ENCODE results near the gene DENND10.
"Not testable (repeated sequence)": the region's sequence is repeated elsewhere in the genome, so short reads cannot be mapped to it uniquely, and the experiment has no call there.

DENND10 gene

DNA sequence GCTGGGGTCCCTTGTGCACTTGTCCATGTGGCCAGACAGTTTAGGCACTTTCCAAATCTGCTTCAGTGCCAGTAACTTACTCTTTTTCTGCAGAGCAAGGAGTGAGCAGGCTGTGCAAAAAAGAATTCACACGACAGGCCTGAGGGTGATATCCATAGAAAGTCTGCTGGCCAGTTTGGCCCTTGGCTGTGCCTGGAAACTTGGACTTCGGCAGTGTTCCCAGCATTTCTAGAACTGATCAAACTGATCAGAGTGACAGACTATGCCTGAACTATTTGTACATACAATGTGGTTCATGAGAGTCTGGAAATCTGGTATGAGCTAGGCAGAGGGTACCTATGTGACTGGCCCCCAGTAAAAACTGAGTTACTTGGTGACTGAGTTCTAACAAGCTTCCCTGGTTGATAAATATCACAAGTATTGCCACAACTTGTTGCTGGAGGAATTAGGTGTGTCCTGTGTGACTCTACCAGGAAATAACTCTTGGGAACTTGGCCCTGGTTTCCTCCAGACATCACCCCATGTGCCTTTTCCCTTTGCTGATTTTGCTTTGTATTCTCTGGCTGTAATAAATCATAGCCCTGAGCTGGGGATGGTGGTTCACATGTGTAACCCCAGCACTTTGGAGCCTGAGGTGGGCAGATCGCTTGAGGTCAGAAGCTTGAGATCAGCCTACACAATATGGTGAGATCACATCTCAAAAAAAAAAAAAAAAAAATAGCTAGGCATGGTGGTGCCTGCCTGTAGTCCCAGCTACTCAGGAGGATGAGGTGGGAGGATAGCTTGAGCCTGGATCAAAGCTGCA is 3.3 kb upstream of the DENND10 start:
- DNase-seq, result no peak

DNA sequence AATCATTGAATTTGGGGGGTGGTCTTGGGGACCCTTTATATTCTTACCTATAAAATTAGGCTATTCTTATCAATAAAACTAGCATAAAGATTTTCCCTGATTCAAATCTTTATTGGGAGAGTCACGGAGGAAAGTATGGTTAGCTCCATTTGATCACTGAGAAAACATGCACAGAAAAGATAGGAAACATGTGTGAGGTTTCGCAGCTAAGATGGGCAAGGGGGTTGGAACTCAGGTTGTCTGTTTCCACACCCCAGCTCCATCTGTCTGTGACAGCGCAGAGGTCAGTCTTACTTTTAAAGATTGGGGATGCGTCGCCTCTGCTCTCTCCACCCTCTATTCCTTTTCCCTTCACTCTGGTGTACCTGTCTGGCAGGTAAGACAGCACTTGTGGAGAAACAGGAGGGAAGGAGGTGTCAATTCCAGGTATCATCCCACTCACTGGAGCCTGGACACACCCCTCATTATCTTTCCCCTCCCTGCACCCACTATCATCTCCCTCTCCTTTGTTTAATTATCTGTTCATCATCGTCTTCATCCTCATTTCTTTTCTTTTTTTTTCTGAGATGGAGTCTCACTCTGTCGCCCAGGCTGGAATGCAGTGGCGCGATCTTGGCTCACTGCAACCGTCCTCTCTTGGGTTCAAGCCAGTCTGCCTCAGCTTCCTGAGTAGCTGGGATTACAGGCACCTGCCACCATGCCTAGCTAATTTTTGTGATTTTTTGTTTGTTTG is 2.4 kb upstream of the DENND10 start:
- DNase-seq, result no peak

DNA sequence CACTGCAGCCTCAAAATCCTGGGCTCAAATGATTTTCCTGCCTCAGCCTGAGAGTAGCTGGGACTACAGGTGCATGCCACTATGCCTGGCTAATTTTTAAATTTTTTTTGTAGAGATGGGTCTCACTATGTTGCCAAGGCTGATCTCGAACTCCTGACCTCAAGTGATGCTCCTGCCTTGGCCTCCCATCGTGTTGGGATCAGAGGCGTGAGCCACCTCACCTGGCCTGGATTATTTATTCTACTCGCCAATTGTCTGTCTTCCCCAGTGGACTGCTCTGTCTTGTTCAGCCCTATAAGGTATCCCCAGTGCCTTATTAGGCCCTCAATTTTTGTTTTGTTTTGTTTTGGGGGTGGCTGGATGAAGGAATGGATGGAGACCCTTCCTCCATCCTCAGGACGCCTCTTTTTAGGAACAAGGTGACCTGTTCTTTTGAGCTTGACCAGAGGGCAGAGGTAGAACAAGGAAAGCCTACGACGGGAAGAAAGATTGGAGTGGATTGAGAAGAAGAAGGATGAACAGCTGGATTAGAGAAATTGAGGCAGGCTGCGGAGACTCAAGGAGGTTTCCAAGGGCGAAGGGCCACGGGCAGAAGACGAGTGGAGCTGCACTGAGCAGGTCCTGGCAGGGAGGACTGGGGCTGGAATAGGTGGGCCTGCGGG is 541 bp upstream of the DENND10 start:
- no peak for DNase-seq

DNA sequence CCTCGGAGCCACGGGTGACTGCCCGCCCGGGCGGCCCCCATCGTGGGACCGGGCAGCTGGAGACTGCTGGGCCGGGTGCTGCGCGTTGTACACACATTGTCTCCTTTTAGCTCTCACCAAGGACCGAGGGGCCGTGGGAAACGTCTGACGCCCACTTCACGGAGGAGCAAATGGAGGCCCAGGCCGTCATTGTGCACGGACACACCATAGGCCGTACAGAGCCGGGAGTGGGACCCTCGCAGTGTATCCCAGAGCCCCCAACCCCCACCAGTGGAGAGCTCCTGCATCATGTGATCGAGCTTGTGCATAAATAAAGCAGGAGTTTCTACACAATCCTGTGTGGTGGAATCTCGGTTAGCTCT is 722 bp downstream of the DENND10 start:
- no peak for DNase-seq

DNA sequence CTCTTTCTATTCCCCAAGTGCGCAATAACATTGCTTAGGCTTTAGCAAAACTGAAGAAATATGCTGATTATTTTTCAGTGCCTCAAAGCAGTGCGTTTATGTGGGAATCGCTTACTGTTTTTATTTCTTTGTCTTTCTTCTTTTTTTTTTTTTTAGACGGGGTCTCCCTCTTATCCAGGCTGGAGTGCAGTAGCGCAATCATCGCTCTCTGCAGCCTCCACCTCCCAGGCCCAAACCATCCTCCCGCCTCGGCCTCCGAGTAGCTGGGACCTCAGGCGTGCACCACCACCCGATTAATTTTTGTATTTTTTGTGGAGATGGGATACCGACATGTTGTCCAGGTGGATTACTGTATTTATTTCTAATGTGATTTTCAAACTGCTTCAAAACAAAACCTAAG is 1.2 kb downstream of the DENND10 start:
- DNase-seq, result no peak

DNA sequence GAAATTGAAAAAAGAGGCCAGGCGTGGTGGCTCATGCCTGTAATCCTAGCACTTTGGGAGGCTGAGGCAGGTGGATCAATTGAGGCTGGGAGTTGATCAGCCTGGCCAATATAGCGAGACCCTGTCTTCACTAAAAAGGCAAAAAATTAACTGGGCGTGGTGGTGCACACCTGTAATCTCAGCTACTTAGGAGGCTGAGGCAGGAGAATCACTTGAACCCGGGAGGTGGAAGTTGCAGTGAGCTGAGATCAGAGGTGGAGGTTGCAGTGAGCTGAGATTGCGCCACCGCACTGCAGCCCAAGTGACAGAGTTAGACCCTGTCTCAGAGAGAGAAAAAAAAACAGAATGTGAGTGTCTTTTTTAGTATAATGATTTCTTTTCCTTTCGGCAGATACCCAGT is 2.0 kb downstream of the DENND10 start:
- DNase-seq, result not testable (repeated sequence)

DNA sequence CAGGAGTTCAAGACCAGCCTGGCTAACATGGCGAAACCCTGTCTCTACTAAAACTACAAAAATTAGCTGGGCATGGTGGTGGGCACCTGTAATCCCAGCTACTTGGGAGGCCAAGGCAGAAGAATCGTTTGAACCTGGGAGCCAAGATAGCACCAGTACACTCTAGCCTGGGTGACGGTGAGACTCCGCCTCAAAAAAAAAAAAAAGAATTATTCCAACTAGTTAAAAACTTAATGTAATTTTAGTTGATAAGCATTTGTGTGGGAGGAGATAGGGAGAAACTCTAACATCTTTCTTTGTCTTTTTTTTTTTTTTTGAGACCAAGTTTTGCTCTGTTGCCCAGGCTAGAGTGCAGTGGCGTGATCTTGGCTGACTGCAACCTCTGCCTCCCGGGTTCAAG is 3.2 kb downstream of the DENND10 start:
- not testable (repeated sequence) for DNase-seq

DNA sequence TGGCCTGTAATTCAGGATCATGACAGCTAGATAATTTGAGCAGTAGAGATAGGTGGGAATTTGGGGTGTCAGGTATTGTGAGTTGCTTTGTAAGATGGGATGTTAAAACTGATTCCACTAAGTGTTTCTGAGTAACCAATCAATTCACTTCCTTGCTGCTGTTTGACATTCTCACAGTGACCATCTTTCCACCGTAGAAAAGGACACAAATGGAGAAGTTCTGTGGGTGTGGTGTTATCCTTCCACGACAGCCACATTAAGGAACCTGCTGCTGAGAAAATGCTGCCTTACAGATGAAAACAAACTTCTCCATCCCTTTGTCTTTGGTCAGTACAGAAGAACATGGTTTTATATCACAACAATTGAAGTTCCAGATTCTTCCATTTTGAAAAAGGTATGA is 3.9 kb downstream of the DENND10 start:
- DNase-seq, result not testable (repeated sequence)

DNA sequence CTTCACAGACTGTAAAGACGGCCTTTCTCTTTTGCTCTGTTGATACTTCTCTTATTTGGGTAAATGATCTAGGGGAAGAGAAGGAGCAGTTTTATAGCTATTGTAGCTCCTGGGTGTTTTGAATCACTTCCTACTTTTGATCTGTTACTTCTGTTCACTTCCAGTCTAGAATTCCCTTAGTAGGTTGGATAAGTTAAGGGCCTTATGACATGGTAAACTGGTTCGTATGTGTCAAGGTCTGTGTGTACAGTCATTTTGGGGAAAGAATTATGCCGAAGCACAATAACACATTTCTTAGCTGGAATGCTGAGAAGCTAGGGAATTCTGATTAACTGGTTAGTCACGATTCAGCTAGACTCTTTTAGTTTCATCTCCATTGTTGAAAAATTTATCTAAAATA is 8.1 kb downstream of the DENND10 start:
- DNase-seq, result no peak

DNA sequence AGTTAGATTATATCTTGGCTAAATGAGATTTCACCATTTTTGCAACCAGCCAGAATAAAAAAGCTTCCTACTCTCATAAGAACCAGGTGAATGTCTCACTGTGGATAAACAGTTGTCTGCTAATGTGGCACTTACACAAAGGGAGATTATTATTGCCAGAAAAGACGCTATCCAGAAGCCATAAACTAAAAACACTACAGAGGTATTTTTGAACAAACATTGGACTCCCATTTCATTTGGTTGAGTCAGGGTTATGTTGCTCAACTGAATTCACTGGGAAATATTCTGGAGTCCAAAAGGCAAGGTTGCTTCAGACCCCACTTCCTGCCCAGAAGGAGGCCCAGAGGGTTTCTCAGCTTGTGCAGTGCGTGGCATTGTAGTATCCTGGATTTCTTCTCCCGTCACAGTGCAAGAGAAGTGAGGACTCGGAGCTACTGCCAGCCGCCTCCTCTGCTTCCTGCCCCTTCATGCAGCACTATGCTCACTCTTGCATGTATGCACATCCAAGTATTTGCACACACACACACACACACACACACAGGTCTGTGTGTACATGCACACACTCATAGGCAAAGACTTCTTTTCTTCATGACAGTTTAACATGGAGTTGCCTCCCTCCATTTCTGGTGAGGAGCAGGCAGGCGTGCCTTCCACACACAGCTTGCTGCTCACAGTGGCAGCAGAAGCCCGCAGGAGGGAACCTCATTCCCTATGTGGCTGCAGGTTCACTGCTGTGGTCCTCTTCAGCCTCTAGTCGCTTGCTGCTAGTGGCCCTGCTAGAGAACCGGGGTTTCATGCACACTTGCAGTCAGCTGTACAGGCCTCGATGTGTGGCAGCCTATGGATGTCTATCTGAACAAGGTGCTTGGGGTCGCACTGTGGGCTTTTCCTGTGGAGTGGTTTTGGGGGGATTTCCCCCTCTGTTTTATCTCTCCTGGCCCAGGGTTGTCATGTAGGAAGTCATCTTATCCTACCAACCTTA is 10.1 kb downstream of the DENND10 start:
- DNase-seq, result no peak

DNA sequence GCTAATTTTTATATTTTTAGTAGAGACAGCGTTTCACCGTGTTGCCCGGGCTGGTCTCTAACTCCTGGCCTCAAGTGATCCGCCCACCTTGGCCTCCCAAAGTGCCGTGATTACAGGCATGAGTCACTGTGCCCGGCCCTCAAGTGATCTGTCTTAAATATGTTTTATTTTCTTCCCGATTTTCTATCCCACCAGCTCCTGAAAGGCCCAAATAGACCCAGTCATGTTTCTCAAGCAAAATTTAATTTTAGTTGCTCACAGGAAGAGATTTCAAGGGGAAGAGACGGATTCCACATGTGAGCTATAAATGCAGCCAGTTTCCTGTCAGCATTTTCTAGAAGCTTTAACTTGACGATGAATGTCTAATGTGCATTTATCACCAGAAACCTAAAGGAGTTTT is 12.0 kb downstream of the DENND10 start:
- DNase-seq, result no peak

DNA sequence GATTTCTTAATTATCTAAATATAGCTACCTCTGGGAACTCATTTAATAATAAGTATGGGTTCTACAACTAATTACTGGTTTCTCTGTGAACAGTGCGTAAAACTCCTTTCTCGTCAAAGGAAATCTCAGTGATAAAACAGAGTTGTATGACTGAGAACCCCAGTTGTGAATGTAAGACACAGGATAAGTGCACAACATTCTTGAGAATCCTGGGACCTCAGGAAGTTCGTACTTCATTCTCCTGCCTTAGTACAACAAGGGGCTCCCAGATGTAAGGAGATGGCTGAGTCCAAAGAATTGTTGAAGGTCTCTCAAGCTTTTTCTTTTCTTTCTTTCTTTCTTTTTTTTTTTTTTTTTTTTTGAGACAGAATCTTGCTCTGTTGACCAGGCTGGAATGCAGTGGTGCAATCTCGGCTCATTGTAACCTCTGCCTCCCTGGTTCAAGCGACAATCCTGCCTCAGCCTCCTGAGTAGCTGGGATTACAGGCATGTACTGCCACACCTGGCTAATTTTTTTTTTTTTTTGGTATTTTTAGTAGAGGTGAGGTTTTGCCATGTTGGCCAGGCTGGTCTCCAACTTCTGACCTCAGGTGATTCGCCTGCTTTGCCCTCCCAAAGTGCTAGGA is 12.5 kb downstream of the DENND10 start:
- no peak for DNase-seq

DNA sequence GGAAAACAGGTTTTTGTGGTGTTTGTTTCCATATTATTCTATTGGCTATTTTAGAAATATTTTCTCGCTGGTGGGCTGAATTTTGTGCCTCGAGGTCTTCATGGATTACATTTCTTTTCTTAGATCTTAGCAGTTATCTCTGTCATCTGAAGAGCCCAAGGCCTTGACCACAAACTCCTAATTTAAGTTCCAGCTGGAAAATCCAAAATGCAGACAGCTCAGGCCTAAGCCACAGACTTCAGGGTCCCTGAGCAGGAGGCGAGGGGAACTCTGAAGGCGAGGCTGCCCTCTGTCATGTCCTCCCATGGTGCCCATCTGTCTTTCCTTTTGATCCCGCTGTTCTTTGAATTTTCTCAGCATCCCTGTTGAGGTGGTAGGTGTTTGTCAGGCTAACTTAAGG is 14.3 kb downstream of the DENND10 start:
- DNase-seq, result no peak

DNA sequence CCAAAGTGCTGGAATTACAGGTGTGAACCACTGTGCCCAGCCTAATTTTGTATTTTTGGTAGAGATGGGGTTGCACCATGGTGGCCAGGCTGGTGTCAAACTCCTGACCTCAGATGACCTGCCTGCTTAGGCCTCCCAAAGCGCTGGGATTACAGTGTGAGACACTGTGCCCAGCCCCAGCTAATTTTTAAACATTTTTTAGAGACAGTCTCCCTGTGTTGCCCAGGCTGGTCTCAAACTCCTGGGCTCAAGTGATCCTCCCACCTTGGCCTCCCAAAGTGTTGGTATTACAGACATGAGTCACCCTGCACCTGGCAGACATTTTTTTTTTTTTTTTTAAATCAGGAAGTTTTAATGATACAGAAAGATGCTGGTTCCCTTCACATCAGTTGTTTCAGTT is 15.5 kb downstream of the DENND10 start:
- no peak for DNase-seq

DNA sequence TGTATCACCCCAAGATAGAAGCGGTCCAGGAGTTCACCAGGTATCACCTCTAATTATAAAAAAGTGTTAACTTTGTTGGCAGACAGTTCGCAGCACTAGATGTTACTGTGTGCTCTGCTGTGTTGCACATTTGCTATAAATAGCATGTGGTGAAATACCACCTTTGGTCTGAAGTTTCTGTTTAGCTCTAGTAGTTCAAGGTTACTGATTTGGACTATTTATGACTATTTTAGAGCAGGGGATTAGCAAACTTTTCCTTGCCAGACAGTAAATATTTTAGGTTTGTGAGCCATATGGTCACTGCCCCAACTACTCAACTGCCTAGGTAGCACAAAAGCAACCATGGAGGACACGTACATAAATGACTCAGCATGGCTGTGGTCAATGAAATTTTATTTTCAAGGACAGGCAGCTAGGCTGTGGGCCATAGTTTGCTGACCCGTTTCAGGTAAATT is 16.5 kb downstream of the DENND10 start:
- DNase-seq, result no peak

DNA sequence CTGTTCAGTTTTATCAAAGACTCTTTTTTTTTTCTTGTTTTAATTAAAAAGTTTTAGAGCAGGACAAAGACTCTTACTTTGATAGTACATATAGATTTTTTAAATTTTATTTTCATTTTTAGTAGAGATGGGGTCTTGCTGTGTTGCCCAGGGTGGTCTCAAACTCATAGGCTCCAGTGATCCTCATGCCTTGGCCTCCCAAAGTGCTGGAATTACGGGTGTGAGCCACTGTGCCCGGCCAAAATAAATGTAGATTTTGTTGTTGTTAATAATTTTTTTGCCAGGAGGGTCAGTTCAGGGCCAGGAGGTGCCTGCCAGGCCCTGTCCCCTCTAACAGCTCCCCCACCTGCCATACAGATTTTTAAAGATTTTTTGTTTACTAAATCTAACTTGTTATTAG is 17.0 kb downstream of the DENND10 start:
- DNase-seq, result no peak

DNA sequence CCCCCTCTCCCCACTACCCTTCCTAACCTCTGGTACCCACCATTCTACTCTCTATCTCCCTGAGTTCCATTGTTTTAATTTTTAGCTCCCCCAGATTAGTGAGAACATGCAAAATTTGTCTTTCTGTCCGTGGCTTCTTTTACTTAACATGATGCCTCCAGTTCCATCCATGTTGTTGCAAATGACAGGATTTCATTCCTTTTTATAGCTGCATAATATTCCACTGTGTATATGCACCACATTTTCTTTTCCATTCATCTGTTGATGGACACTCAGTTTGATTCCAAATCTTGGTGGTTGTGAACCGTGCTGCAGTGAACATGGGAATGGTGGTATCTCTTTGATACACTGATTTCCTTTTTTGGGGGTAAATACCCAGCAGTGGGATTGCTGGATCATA is 22.0 kb downstream of the DENND10 start:
- DNase-seq, result no peak

DNA sequence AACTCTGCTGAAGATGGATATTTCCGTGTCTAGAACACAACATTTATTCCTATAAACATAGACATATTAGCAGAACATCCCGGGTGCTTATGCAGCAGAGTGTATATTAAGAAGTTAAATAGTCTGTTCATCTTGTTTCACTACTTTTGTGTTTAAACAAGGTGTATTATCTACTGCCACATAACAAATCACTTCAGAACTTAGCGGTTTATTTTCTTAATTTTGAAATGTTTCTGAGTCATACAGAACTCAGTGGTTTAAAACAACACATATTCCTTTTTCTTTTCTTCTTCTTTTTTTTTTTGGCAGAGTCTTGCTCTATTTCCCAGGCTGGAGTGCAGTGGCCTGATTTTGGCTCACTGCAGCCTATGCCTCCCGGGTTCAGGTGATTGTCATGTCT is 25.8 kb downstream of the DENND10 start:
- no peak for DNase-seq

DNA sequence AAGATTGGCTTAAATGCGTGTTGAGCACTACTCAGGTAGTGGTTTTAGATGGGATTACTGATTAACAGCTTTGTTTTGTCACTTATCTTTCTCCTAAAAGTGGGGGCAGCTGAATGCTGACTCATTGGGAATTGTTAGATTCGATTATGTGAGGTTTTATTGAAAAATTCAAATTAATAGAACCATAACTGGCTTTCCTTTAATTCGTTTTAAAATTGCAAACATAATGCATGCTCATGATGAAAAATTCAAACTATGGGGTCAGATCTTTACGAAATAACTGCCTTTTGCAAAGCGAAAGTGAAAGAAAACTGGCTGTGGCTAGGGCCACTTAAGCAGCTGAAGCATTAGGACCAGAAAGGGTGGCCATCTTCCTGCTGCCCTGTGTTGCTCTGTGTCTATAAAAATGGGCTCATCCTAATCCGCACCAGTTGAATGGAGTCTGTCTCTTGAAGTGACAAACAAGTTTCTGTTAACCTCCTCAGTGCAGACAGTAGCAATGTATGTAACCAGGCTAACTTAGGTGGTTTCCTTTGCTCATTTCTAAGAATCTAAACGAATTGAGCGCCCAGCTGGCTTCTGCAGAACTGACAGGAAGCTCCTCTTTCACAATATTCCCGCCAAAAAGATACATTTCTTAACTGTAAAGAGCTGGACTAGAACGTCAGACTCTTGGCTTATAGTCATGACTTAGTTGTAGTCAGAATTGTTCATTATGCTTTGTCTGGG is 27.8 kb downstream of the DENND10 start:
- DNase-seq, result no peak

DNA sequence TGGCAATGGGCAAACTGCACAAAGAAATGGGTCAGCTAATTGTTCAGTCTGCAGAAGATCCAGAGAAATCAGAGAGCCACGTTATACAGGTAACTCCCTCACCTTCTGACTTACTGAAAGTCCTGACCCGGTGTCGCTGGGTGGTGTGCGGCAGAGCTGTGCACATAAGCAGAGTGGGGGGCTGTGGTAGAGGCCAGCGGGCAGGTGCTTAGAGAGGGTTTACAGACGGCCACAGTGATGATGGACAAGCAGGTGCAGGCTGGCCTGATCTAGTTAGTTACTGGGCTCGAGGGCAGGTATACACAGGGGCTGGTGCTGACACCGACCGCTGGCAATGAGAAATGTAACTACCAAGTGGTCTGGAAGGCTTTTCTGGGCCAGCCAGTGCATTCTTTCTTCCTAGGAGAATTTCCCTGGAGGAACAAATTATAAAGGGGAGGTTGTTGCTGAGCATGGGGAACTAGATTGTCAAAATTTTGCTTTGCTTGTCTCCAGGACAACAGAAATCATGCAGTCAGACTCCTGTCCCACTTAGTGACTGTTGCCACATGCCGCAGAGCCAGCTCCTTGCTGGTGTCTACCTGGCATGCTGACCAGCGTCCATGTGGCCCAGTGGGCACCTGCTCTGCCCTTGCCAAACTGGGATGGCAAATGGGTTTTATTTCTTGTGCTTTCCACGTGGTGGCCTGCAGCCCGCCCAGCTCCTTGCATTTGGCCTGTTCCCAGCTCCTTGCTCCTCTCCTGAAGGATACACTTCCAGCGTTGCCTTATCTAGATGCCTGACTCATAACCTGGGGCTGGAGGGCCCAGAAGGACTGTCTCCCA is 28.8 kb downstream of the DENND10 start:
- DNase-seq, result no peak

DNA sequence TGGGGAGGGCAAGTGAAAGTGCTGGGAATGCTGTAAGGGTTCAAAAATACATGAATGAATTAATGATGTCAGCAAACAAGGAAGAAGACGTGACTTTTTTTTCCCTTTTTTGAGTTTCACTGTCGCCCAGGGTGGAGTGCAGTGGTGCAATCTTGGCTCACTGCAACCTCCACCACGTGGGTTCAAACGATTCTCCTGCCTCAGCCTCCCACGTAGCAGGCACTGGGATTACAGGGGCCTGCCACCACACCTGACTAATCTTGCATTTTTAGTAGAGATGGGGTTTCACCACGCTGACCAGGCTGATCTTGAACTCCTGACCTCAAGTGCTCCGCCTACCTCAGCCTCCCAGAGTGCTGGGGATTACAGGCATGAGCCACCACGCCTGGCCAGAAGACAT is 30.0 kb downstream of the DENND10 start:
- no peak for DNase-seq
